ENCODE results near the gene TPP1. TPM values are rescaled to one million over a fixed set of nuclear protein-coding genes. Genes with fewer than 3 reads are reported as not detected.

Gene TPP1
- total and polyA plus RNA-seq, 10 of the 15 experiments (the other 5 are each of a cell fraction or from before 2014, with no cell fraction given), result 7.5 to 64.6 (median 38.3) TPM

DNA sequence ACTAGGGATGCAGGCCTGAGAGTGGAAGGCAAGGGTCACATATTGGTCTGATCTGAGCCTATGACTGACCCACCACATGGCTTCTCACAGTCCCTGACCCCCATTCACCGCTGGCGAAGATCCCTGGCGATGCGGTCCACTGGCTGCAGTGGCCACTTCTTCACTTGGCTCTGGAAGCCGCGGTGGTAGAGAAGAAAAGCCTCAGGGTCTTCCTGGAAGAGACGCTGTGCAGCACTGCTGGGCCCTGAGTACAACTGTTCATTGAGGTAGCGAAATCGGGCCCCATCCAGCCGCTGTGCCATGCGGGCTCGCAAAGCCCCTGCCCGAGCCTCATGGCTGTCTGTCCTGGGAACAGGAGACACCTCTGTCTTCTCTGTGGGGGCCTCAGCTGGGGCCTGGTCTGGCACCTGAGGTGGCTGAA lies 18.2 kb downstream of the TPP1 start (continued):
- no peak for TF ChIP-seq ZNF217 (IDR thresholded peaks at IDR 0.05)
- no peak for TF ChIP-seq EP300 (IDR thresholded peaks at IDR 0.05; ENCODE audit: borderline replicate concordance in 1 of 2, control insufficient read depth in 1 of 2, low read depth in 2 of 2, low read length in 2 of 2)
- TF ChIP-seq YY1 (IDR thresholded peaks at IDR 0.05; ENCODE audit: low read depth, low read length), result no peak
- TF ChIP-seq, protein P1, sequence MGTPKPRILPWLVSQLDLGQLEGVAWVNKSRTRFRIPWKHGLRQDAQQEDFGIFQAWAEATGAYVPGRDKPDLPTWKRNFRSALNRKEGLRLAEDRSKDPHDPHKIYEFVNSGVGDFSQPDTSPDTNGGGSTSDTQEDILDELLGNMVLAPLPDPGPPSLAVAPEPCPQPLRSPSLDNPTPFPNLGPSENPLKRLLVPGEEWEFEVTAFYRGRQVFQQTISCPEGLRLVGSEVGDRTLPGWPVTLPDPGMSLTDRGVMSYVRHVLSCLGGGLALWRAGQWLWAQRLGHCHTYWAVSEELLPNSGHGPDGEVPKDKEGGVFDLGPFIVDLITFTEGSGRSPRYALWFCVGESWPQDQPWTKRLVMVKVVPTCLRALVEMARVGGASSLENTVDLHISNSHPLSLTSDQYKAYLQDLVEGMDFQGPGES (IDR thresholded peaks at IDR 0.05), result no peak
- TF ChIP-seq, protein P2, sequence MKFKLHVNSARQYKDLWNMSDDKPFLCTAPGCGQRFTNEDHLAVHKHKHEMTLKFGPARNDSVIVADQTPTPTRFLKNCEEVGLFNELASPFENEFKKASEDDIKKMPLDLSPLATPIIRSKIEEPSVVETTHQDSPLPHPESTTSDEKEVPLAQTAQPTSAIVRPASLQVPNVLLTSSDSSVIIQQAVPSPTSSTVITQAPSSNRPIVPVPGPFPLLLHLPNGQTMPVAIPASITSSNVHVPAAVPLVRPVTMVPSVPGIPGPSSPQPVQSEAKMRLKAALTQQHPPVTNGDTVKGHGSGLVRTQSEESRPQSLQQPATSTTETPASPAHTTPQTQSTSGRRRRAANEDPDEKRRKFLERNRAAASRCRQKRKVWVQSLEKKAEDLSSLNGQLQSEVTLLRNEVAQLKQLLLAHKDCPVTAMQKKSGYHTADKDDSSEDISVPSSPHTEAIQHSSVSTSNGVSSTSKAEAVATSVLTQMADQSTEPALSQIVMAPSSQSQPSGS (IDR thresholded peaks at IDR 0.05; ENCODE audit: low read length), result no peak

DNA sequence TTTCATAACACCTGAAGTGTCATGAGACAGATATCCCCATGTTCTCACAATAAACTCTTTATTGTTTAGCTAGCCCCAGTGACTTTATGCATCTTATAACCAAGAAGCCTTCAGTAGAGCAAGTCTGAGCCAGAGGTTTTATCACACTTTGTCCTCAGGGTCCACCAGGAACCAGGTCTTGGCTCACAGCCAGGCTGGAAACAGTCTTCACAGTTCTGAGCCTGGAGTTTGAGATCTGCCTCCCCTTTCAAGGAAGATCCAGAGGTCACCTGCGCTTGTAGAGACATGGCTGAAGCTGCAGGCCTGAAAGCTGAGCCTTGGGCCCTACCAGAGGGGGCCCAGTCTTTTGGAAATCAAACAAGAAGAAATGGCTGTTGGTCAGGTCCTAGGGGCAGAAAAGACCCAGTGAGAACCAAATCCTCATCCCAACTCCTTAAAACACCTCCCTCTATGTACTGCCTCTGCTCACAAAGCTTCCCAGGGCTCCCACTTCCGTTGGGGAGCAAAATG lies 19.3 kb downstream of the TPP1 start:
- RAD21 ChIA-PET (ENCODE audit: unreplicated experiment), result interaction anchor here (0.9 kb wide), 1 partner anchor 31 kb away, joined by 3 read pairs; no protein-coding TSS in a partner anchor
- 64% methylated on average over 2 of the region's 2 CpGs for WGBS (ENCODE audit: insufficient coverage, insufficient replicate concordance, low lambda C conversion rate, missing lambda C conversion rate)
- TF ChIP-seq ZNF384 (IDR thresholded peaks at IDR 0.05; ENCODE audit: borderline replicate concordance, low read depth, low read length), result no peak
- TF ChIP-seq, protein P3, sequence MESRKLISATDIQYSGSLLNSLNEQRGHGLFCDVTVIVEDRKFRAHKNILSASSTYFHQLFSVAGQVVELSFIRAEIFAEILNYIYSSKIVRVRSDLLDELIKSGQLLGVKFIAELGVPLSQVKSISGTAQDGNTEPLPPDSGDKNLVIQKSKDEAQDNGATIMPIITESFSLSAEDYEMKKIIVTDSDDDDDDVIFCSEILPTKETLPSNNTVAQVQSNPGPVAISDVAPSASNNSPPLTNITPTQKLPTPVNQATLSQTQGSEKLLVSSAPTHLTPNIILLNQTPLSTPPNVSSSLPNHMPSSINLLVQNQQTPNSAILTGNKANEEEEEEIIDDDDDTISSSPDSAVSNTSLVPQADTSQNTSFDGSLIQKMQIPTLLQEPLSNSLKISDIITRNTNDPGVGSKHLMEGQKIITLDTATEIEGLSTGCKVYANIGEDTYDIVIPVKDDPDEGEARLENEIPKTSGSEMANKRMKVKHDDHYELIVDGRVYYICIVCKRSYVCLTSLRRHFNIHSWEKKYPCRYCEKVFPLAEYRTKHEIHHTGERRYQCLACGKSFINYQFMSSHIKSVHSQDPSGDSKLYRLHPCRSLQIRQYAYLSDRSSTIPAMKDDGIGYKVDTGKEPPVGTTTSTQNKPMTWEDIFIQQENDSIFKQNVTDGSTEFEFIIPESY (IDR thresholded peaks at IDR 0.05), result no peak
- no peak for TF ChIP-seq EED (IDR thresholded peaks at IDR 0.05; ENCODE audit: low read depth)
- no peak for TF ChIP-seq SRF (IDR thresholded peaks at IDR 0.05; ENCODE audit: low read depth in 2 of 2, low read length in 2 of 2)
- TF ChIP-seq ESRRA (IDR thresholded peaks at IDR 0.05; ENCODE audit: low read length), result no peak
- no peak for TF ChIP-seq STAT1 (conservative IDR thresholded peaks at IDR 0.05)
- no peak for TF ChIP-seq RB1 (IDR thresholded peaks at IDR 0.05; ENCODE audit: borderline replicate concordance)
- no peak for TF ChIP-seq KLF5 (IDR thresholded peaks at IDR 0.05; ENCODE audit: partially characterized antibody)
- TF ChIP-seq NR2C1 (IDR thresholded peaks at IDR 0.05), result no peak
- TF ChIP-seq RCOR1 (conservative IDR thresholded peaks at IDR 0.05; ENCODE audit: low read depth, low read length), result no peak
- TF ChIP-seq ATF7 (IDR thresholded peaks at IDR 0.05; ENCODE audit: low read depth), result no peak
- TF ChIP-seq SMARCA5 (IDR thresholded peaks at IDR 0.05), result no peak
- no peak for TF ChIP-seq ASH2L (IDR thresholded peaks at IDR 0.05; ENCODE audit: borderline replicate concordance, low read depth)
- no peak for TF ChIP-seq RELA (IDR thresholded peaks at IDR 0.05; ENCODE audit: borderline replicate concordance, partially characterized antibody)
- no peak for TF ChIP-seq CEBPB (IDR thresholded peaks at IDR 0.05; ENCODE audit: borderline replicate concordance in 1 of 2, low read depth in 2 of 2, low read length in 2 of 2)

More for the DNA sequence above, 19.3 kb downstream of the TPP1 start:
- FAIRE-seq (no peak), ATAC-seq (no peak), DNase-seq (ENCODE audit: low read depth, low spot score) (no peak)
- Histone ChIP-seq H3K36me3 (ENCODE audit: control insufficient read depth in 2 of 2, insufficient read depth in 2 of 2, low read length in 1 of 2) (peaks cover 14 to 18% of the 10 kb centered on the region in 2 experiments), H3K4me1 (ENCODE audit: control insufficient read depth, insufficient read depth, low read length) (peaks cover 3% of the 10 kb centered on the region; the same call in 1 of the 2 replicates), H3K79me2 (ENCODE audit: control insufficient read depth, insufficient read depth, low read length) (peaks cover 52% of the 10 kb centered on the region), H3K9me3 (replicated peaks; ENCODE audit: control insufficient read depth, insufficient read depth, low read length) (no peaks in the 10 kb centered on the region), H3K9ac (ENCODE audit: control insufficient read depth, insufficient read depth, low read length) (no peak overlapping the region), H3K4me3 (no peak overlapping the region), H2AFZ (ENCODE audit: control insufficient read depth, low read depth, low read length) (no peak overlapping the region), H3K4me2 (ENCODE audit: control insufficient read depth, insufficient read depth) (no peak overlapping the region; the same call in none of the 2 replicates), H3K27me3 (replicated peaks in 1 of 2; ENCODE audit: control insufficient read depth in 2 of 2, insufficient read depth in 2 of 2, low read length in 1 of 2) (no peaks in the 10 kb centered on the region), H3K27ac (ENCODE audit: control insufficient read depth, insufficient read depth) (no peak overlapping the region), H4K20me1 (ENCODE audit: control insufficient read depth, insufficient read depth) (no peaks in the 10 kb centered on the region)
- in situ Hi-C loops (cut with MboI) (no loop called here), intact Hi-C loops (cut with micrococcal nuclease; ENCODE audit: unreplicated experiment) (loop anchor here (10.0 kb wide), 1 partner anchor 215 kb away; no protein-coding TSS in a partner anchor)
- ChIA-PET POLR2A (interaction anchor here (1.5 kb wide), 1 partner anchor 18 kb away, joined by 3 read pairs; no protein-coding TSS in a partner anchor), CTCF (interaction anchor here (1.3 kb wide), 1 partner anchor 83 kb away, joined by 7 read pairs; the partner anchor contains the start of gene MRPL17), SMC1A (ENCODE audit: uncharacterized antibody, unreplicated experiment) (interaction anchor here (1.1 to 1.6 kb wide), 3 partner anchors 10 to 82 kb away, joined by 3 to 6 read pairs (median 3); partner anchors contain the start of gene TAF10)
- no TSS peak for BruUV-seq (replicated peaks)

All from GM12878 (cell line).